Measurements from ENCODE around the gene ARHGEF12. TPM values are rescaled to one million over a fixed set of nuclear protein-coding genes. Genes with fewer than 3 reads are reported as not detected.

The ARHGEF12 gene
- total and polyA plus RNA-seq, 2 experiments from 2014 or later, result 9.0 to 38.9 TPM

- no peak for TF ChIP-seq REST (IDR thresholded peaks at IDR 0.05; ENCODE audit: unreplicated experiment)
- no peak for TF ChIP-seq EZH2phosphoT487 (IDR thresholded peaks at IDR 0.05; ENCODE audit: unreplicated experiment)
- no peak for TF ChIP-seq ZNF462 (CRISPR knock-in tag; IDR thresholded peaks at IDR 0.05)
- no peak for TF ChIP-seq ZNF331 (CRISPR knock-in tag; IDR thresholded peaks at IDR 0.05; ENCODE audit: low read depth)
- no peak for TF ChIP-seq NANOG (IDR thresholded peaks at IDR 0.05; ENCODE audit: borderline replicate concordance)
- TF ChIP-seq POLR2AphosphoS5 (IDR thresholded peaks at IDR 0.05; ENCODE audit: low read depth), result no peak
- no peak for TF ChIP-seq ZNF114 (CRISPR knock-in tag; IDR thresholded peaks at IDR 0.05)
- no peak for TF ChIP-seq STAT1 (IDR thresholded peaks at IDR 0.05; ENCODE audit: unreplicated experiment)
Observed at GRCh38 chr11:120340529-120340928, 4.3 kb downstream of the ARHGEF12 start (continued).
